T-helper 1 cell (primary cell): ENCODE results near the gene DAPL1.

Experiments
- DNase-seq, 5 donors: peaks; one replicate each; pipeline ENCODE4 v3.0.0-alpha.2; 2012 to 2020

DAPL1 gene

DNA sequence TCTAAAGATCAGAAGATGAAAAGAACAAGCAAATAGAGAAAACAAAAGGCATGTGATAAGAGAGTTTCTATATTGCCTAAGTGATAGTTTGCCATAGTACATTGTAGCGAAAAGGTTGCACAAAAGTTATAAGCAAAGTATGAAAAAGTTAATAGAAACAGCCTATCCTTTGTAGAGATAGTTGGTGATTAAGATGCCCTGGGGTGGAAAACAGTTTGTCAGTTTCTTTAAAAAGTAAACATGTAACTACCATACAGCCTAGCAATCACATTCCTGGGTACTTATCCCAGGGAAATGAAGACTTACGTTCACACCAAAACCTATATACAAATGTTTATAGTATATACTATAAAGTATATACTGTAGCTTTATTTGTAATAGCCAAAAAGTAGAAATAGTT lies 16.9 kb upstream of the DAPL1 start:
- DNase-seq = no peak

DNA sequence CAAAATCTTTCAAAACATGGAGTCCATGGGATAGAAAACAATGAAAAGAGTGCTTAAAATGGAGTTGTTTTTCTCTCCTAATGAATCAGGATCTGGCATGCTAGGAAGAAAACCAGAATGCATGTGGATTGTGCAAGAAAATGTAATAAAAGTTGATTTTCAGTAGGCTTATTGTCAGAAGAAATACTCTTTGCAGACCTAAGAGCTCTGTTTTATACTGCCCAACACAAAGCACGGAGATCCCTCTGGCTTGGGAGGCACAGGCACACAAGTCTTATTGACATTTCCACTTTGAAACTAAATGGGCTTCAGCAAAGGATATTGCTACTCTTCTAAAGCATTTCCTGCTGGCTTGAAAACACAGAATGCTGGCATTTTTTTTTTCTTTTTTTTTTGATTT lies 15.5 kb upstream of the DAPL1 start:
- DNase-seq = no peak

DNA sequence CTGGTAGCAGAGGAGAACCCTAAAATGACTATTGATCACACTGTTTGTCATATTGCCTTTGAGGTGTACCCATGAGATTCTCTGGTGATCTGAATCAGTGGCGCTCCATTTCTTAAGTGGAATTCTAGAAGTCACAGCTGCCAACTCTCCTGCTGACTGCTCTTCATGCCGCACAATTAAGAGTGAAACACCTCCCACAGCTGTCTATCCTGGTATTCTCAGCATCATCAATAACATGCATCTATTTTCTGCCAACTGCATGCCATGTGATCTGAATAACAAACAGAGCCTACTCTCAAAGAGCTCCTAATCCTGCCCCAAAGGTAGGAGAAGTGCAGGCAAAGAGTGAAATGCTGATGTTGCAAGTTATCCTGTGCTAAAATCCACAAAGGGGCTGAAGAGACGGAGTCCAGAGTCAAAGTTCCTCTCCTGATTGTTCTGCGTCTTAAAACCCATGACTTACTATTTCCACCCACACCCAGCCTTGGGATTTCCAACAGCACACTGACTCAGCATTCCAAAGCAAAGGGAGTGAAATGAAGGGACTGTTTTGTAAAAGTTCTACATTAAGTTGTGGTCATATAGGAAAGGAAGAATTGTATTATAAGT lies 13.7 kb upstream of the DAPL1 start:
- no peak for DNase-seq

DNA sequence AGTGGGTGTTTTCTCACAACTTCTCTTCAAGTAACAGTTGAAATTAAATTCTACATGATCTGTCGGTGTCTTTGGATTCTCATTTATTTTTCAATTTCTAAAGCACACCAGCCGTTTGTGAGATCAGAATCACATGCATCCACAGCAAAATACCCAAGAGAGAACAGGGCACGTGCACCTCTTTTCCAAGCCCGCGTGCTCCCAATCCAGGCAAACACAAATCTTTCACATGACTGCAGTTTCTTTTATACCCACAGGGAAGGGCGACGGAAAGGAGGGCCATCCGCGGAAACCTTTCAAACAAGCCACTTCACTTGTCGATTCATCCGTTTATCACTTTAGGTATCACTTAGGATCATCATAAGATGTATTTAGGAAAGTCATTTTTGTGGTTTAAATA lies 13.0 kb upstream of the DAPL1 start:
- no peak for DNase-seq

DNA sequence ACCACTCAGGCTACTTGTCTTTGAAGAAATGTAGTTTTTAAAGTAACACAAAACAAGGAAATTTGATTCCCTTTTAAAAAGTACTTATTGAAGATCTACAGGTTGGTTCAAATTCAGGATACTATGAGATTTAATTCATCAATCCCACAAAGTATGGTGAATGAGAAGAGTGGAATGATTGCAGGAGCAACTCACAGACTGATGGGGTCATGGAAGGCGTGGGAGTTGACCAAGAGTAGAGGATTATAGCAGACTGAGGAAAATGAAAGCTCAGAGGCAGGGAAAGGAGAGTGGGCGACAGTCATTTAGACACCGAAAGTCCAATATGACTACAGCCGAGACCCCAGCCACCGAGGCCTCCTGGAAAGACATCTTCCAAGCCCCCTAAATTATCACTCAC lies 12.5 kb upstream of the DAPL1 start:
- no peak for DNase-seq

DNA sequence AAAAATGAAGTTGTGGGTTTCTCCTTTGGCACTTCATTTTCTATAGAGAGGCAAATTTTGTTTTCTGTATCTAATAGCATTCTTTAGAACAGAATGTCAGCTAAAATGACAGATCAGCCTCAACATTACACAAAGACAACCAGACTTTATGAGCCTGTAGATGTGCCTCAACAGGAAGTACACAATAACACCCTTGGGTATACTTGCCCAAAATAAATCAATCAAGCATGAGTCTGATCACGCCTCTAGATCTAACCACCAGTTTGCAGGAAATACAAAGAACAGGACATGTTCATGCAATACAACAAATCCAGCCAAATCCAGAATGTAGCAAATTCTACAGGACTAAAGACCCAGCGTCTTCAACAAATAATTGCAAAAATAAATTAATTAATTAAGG lies 11.2 kb upstream of the DAPL1 start:
- no peak for DNase-seq

DNA sequence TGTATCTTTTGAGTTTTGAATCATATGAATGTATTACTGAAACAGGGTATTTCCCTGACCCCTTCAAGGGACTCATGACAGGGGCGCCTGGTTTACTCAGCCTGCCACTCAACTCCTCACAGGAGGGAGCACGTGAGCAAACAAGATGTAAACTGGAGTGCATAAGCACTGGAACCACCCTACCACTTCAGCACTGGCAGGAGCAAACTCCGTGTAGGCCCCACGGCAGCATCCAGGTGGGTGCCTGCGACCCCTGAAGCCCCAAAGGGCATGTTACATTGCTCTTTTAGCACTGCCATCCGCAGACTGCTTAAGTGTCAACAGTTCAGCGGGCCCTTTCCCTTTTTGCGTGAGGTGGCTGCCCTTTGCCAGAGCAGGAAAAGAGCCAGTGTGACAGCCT lies 8.2 kb upstream of the DAPL1 start:
- DNase-seq = no peak

DNA sequence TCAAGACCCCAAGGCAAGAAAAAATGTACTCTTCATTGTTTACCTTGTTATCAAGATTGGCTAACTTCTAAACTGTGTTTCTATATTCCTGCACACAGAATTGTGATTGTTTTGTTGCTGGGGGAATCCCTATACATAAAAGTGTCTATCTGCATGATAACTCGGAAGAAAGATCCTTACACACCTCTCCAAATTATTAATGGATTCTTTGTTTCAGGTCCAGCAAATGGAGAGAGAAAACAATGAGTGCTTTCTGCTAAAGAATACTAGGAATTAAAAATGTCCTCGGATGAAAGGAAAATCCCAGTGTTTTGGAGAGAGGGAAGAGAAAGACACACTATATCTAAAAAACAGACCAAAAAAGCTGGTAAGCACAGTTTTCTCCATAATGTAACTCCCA lies 6.2 kb upstream of the DAPL1 start:
- no peak for DNase-seq

DNA sequence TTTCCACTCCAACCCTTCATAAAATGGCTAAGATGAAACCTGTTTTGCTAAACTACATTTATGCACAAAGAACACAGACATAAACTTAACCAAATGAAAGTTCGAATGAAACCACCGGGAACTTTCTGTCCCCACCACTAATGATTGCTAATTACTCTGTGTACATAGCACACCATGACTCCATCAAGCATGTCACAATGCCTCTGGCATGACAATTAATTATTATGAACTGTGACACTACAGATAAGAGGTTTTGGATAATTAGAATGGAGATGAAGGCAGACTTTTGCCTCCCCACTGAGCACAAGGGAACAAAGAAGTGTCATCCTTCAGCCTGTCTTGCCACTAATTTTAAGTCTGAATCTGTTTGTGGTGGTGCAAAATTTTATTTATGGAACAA lies 1.5 kb downstream of the DAPL1 start:
- no peak for DNase-seq

DNA sequence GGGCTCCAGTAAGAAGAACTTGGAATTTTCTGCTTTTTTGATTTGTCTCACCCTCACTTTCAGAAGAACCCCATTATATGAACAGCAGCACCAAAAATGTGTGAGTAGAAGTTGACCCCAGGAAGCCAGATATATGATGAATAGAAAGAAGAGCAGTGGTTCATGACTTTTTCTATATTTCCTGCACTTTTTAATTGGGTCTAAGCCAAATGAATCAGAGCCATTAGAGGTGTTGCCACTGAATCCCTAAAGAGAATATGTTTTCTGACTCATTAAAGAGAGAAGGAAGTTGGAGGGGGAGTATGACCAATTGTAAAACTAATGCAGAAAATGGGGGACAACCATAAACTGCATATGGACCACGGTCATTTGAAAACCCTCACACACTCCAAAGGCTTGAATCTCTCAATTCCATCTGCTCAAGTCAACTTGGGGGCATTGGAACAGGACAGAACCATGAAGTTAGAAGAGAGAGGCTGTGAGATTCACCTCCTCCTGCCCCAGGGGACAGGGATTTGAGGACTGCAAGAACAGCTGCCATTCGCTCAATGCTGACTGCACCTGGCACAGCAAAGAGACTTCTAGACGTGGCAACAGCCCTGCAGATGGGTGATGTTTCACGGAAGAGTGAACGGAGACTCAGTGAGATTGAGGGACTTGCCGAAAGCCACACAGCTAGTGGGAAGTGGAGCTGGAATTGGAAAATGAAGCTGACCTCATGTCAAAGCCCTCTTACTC lies 3.0 kb downstream of the DAPL1 start:
- DNase-seq = no peak

DNA sequence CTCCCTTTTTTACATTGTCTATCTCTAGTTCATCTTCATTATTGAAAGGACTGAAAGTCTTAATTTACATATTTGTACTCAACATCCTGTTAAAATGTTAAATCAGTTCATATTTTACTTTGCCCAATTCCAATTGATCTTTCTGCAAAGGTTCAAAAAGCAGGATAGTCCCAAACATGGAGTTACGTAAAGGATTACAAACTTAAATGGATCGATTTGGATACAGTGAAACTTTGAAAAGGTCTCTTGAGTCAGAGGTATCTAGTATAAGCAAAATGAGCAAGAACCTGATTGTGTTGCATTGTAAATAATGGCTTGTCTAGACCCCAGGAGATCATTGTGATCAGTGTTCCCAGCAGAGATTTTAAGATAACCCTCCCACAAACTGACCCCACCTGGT lies 4.1 kb downstream of the DAPL1 start:
- DNase-seq = no peak

DNA sequence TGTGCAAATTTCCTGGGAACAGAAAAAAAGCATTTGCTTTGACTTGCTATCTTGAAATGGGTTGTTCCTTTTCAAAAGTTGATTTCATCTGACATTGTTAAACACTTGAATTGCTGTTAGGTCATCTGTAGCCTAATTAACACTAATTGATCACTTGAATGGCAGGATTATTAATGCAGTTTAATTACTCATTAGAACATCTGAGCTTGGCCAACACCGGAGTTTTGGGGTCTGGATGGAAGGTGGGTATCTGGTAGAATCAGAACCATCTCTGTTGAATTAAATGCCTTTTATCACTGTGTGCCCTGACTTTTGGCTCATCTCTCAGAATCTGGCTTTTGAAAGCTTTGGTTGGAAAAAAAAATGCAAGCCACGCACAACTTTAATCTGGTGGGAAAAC lies 8.4 kb downstream of the DAPL1 start:
- DNase-seq = no peak

DNA sequence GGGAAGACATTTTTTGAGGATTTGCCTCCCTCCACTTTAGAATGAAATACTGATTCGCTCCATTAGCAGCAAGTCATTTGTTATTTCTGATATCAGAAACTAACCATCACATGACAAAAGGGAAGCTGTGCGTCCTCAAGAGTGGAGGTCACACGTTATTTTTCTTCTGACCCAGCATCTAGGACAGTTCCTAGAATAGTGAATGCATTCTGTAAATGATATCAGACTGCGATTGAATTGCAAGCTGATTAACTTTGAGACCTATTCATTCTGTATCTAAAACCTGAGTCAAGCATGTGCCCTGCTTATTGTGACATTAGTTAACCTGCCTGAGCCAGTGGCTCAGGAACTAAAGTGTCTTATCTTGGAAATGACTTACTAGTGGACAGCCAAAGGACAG lies 10.1 kb downstream of the DAPL1 start:
- DNase-seq = no peak

DNA sequence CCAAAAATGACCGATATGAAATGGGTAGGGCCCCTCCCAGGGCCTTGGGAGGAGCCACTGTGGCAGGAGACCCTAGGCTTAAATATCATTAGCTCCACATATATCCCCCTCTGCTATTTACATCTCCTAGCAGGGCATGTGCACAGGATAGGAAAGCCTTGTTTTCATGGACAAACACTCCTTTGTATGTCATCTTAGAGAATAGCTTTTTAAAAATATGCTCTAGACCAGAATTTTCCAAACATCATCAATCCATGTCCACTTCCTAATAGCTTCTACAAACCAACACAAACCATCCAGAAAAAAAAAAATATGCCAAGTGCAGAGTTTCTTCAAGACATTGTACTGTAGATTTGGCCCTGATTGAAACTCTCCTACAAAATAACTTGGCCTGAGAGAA lies 10.8 kb downstream of the DAPL1 start:
- no peak for DNase-seq

DNA sequence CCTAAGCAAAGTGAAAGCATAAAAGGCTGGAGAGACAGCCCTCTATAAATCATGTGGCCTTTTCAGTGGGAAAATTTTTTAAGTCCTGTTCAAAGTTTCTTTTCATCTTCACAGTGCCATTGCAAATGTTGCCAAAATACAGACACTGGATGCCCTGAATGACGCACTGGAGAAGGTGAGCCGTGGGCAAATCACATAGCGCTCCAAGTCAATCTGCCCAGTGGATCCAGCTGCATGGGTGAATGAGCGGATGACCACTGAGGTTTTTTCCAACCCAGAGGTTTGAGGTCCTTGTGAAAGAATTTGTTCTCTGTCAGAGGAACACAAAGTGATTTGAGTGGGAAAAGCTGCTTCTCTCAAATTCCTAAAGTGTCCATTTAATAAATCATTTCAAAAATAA lies 11.8 kb downstream of the DAPL1 start:
- no peak for DNase-seq

DNA sequence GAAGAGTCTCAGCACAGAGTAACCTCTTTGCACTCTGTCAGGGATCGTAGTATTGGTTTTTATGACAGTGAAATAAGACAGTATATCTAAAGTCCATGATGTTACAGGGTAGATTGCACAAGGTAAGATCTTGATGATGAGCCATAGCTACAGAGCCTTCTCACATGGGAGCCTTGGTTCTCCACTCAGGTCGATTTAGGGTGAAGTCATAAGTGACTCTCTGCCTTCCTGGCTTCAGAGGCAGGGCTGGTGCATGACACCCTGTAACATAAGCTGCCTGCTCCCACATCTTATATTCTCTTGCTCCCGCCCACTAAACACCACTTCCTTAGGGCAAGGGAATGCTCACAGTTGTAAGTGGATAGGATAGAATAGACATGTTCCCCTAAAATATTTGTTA lies 13.3 kb downstream of the DAPL1 start:
- no peak for DNase-seq

DNA sequence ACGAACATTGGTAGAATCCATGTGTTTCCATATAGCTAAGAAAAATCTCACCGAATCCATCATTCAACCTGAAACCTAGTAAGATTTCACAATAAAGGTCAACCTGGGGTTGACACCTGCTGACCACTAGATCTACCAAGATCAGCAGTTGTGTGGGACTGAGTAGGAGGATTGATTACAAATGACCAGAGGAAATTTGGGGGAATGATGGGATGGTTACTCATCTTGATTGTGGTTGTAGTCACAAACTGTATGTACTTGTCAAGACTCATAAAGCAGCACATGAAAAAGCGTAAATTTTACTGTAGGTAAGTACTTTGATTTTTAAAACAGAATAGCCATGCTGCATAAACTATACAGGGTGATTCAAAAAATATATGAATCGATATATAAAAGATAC lies 14.7 kb downstream of the DAPL1 start:
- no peak for DNase-seq

DNA sequence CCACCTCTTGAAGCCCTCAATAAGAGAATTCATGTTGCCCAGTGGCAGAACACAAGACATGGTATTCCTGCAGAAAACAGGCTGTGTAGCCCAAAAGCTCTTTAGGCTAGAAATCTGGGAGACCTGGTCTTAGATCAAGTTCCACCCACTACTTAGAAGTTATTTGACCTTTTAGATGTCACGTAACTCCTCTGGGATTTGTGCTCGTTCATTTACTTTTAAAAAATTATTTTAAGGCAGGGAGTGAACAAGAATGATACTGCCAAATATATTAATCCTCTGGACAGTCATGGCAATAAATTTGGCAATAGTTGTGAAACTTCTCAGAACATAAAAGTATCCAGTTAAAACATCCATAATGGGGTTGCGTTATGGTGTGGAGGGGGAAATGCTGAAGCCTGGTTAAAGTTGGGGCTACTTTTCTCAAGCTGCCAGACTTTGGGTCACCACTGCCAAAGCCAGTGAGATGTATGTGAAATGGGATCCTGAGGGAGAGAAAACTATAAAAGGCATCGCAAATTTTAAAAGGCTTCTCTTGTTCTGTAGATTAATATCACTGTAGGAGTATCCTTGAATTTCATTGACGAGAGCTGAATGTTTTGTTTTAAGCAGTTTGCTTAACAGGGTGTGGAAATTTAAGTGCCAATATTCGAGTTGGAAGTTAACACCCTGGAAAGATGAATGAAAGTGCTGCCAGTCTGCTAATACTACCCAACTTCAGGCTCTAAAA lies 15.8 kb downstream of the DAPL1 start:
- no peak for DNase-seq

DNA sequence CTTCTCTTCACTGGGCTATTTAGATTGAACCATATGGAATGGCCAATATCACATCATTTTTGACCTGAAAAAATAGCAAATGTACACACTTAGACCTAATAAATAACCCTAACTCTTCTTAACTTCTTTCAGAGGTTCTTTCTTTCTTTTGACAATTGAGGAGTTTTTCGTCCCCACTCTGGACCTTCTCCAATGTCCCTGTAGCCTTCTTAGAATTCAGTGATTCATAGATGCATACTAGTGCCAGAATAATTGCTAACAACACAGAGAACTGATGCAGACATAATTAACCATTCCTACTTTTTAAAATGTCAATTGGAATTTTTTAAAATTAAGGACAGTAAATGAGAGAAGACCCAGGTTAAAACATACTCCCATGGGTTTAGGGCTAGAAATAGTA lies 20.0 kb downstream of the DAPL1 start:
- DNase-seq = no peak

DNA sequence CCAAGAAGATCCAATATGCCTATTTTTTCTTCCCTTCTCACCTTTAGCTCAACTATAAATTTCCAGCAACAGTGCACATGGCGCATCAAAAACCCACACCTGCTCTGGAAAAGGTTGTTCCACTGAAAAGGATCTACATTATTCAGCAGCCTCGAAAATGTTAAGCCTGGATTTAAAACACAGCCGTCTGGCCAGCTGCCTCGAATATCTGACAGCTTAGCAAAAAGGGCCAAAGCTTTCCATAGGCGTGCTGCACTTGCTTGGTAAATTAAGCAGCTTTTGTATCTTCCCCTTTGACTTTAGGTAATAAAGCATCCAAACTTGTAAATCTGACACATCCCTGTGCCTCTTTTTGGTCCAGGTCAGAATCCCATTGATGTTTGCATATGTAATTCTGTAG lies 20.5 kb downstream of the DAPL1 start:
- no peak for DNase-seq

DNA sequence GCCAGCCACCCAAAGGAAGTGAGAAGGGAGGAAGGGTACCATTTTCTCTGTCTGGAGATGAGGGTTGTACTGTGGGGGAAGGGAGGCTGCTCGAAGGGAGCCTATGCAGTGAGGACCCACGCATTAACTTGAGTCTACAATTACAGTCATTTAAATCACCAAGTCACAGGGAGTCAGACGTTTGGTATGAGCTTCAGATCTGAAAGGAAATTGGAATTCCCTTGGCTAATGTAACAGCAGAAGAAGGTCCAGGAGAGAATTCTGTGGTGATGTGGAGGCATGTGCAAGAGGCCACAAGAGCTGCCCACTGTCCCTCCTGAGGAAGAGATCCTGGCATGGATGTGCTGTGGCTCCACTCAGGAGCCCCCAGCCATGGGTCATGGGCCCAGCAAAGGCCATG lies 22.5 kb downstream of the DAPL1 start:
- no peak for DNase-seq

DNA sequence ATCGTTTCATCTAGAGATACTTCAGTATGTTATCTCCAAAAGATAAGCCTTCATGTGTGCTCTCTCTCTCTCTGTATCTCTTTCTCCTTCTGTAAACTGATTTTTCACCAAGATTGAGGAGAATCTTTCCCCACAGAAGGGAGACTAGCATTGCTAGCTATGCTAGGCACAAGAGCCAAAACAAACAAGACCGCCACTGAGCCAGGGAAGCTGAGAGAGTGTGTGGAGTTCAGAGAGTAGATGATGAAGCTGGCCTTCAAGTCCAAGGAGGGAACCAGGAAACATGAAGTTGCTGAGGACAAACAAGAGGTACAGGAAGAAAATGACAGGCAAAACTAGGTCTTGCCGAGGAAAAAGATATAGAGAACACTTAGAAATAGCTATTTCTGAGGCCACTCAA lies 23.4 kb downstream of the DAPL1 start:
- DNase-seq = no peak

DNA sequence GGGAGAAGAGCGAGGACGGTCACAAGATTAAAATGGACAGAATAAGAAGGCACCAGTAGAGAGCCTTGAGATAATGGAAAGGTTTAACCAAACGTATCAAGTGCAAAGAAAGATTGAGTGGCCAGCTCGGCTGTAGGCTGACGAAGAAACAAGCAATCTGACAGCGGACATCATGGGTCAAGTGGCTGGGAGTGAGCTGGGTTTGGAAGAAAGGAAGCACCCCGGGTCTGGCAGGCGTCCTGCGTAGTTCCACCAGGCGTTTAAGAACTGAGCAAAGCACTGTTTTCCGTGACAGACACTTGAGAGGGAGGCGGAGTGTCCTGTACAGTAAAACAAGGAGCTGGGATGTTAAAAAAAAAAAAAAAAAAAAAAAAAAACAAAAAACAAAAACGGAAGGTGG lies 27.1 kb downstream of the DAPL1 start:
- no peak for DNase-seq

DNA sequence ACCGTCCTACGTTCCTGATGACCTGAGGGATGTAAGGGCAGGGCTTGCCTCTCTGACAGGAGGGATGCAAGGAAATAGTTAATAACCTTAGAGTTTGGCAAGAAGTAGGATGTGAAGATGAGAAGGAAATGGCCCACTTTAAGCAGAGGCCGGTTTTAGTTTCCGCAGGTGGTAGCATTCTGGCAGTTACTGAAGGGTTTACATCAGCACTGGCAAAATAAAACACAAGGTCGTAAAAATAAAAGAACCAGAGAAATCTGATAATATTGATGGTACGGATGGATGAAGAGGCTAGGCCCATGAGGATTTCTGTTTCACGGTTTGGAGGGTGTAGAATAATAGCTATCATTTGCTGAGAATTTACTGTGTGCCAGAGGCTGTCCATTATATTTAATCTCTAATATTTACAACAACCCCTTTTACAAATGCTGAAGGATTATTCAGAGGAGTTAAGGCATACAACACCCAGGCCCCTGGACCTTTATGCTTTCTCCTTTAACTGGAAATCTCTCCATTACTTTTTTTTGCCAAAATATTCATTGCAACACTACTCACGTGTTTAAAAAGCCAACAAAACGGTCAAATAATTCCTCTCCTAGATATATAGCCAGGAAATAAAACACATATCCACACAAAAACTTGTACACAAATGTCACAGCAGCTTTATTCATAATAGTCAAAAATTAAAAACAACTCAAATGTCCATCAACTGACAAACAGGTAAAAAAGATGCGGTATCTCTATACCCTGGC lies 28.5 kb downstream of the DAPL1 start:
- no peak for DNase-seq
